Hepatocyte (in vitro differentiated cells): ENCODE results near the gene CDH4. TPM values are rescaled to one million over a fixed set of nuclear protein-coding genes. Genes with fewer than 3 reads are reported as not detected.

Source experiments
- DNase-seq: peaks from one replicate; pipeline ENCODE4 v3.0.0-alpha.2; 2016; ENCODE audit warnings: low spot score
- H2AFZ ChIP-seq: fragments of 200-600 bp; sonication (generic); 2 replicates; pipeline ENCODE4 v1.6.0; 2016; ENCODE audit warnings: antibody characterized with exemption, mild to moderate bottlenecking
- H3K27ac ChIP-seq: fragments of 200-600 bp; sonication (generic); 2 replicates; pipeline ENCODE4 v1.5.1; 2016; ENCODE audit warnings: mild to moderate bottlenecking
- H3K27me3 ChIP-seq: fragments of 200-600 bp; sonication (generic); 2 replicates; pipeline ENCODE4 v1.6.1; 2016
- H3K36me3 ChIP-seq: fragments of 200-600 bp; sonication (generic); replicated peaks from 2 replicates; pipeline ENCODE4 v1.5.1; 2016; ENCODE audit warnings: low read depth; ENCODE audit not compliant: insufficient read depth
- H3K4me1 ChIP-seq: fragments of 200-600 bp; sonication (generic); 2 replicates; pipeline ENCODE4 v1.5.1; 2016; ENCODE audit warnings: mild to moderate bottlenecking, moderate library complexity; ENCODE audit not compliant: insufficient read depth
- H3K4me2 ChIP-seq: fragments of 200-600 bp; sonication (generic); 2 replicates; pipeline ENCODE4 v1.6.0; 2016
- H3K4me3 ChIP-seq: fragments of 200-600 bp; sonication (generic); 2 replicates; pipeline ENCODE4 v1.5.1; 2016; ENCODE audit warnings: mild to moderate bottlenecking
- H3K79me2 ChIP-seq: fragments of 200-600 bp; sonication (generic); 2 replicates; pipeline ENCODE4 v1.6.0; 2017; ENCODE audit warnings: mild to moderate bottlenecking
- H3K9me2 ChIP-seq: fragments of 200-600 bp; sonication (generic); replicated peaks from 2 replicates; pipeline ENCODE4 v1.6.0; 2017; ENCODE audit warnings: mild to moderate bottlenecking; ENCODE audit not compliant: insufficient read depth
- H3K9me3 ChIP-seq: fragments of 200-600 bp; sonication (generic); 2 replicates; pipeline ENCODE4 v1.5.1; 2016; ENCODE audit warnings: low read depth, mild to moderate bottlenecking
- H4K20me1 ChIP-seq: fragments of 200-600 bp; sonication (generic); 2 replicates; pipeline ENCODE4 v1.6.0; 2016; ENCODE audit warnings: mild to moderate bottlenecking; ENCODE audit not compliant: insufficient read depth, poor library complexity, severe bottlenecking
- CTCF ChIP-seq: fragments of 200-600 bp; sonication (generic); IDR thresholded peaks from 2 replicates; pipeline ENCODE4 v1.5.1; 2016; ENCODE audit warnings: antibody characterized with exemption, mild to moderate bottlenecking; ENCODE audit not compliant: poor library complexity
- EZH2 ChIP-seq: fragments of 200-600 bp; sonication (generic); IDR thresholded peaks from 2 replicates; pipeline ENCODE4 v1.6.1; 2016; ENCODE audit warnings: antibody characterized with exemption, mild to moderate bottlenecking, borderline replicate concordance
- EZH2phosphoT487 ChIP-seq: fragments of 200-600 bp; sonication (generic); IDR thresholded peaks from one replicate; pipeline ENCODE4 v1.6.1; 2018; ENCODE audit warnings: antibody characterized with exemption, mild to moderate bottlenecking, low read depth, moderate library complexity; ENCODE audit not compliant: unreplicated experiment, severe bottlenecking
- WGBS: methylation state at CpG from one replicate; pipeline ENCODE4 v1.1.6; 2016; ENCODE audit warnings: low lambda C conversion rate; ENCODE audit errors: missing lambda C conversion rate; 5-methylcytosine and 5-hydroxymethylcytosine counted together
- polyA plus RNA-seq: library from polyadenylated mRNA; unstranded; fragments of >200 nt; fragmentation: Nextera tagmentation; extraction: Ambion mirVana; gene quantifications from 2 replicates; pipeline ENCODE4 v1.2.1, GENCODE V29; 2016
- total RNA-seq: library from RNA; depleted of rRNA; stranded (reverse); fragments of >200 nt; gene quantifications from 2 replicates; pipeline ENCODE4 v1.2.3, GENCODE V29; 2014

Gene CDH4
- total and polyA plus RNA-seq, 2 experiments from 2014 or later = 0.53 to 0.73 TPM

- no peak for TF ChIP-seq CTCF
- no peak for TF ChIP-seq EZH2phosphoT487
- TF ChIP-seq EZH2 = no peak
- H3K4me1 ChIP-seq = no peaks in the 10 kb centered on the region
- H3K9me3 ChIP-seq = no peaks in the 10 kb centered on the region
- H3K4me3 ChIP-seq = no peak overlapping the region
- no peak overlapping the region for H3K27ac ChIP-seq
- DNase-seq = no peak
- H3K4me2 ChIP-seq = no peak overlapping the region
- H3K79me2 ChIP-seq = no peaks in the 10 kb centered on the region
- H3K36me3 ChIP-seq = no peaks in the 10 kb centered on the region
- H4K20me1 ChIP-seq = no peaks in the 10 kb centered on the region
- H3K27me3 ChIP-seq = peaks cover 7% of the 10 kb centered on the region
- no peaks in the 10 kb centered on the region for H3K9me2 ChIP-seq
- 91% methylated on average over 9 of the region's 9 CpGs for WGBS
- no peak overlapping the region for H2AFZ ChIP-seq
These were observed 63.3 kb downstream of the CDH4 start for GRCh38 chr20:61315319-61315718.

- H3K9me3 ChIP-seq = no peaks in the 10 kb centered on the region
- H3K4me3 ChIP-seq = no peak overlapping the region
- no peak overlapping the region for H3K4me2 ChIP-seq
- no peaks in the 10 kb centered on the region for H4K20me1 ChIP-seq
- H3K36me3 ChIP-seq = no peaks in the 10 kb centered on the region
- no peaks in the 10 kb centered on the region for H3K79me2 ChIP-seq
- DNase-seq = no peak
- H3K4me1 ChIP-seq = no peaks in the 10 kb centered on the region
- no peak overlapping the region for H2AFZ ChIP-seq
- WGBS = 73% methylated on average over 10 of the region's 10 CpGs
- no peak overlapping the region for H3K27ac ChIP-seq
- TF ChIP-seq EZH2 (no peak), EZH2phosphoT487 (no peak), CTCF (no peak)
- peaks cover 7% of the 10 kb centered on the region for H3K27me3 ChIP-seq
- no peaks in the 10 kb centered on the region for H3K9me2 ChIP-seq
These were observed 64.3 kb downstream of the CDH4 start for GRCh38 chr20:61316346-61316745.

GRCh38 chr20:61317966-61318530, 66.0 kb downstream of the CDH4 start:
- H3K9me3 ChIP-seq = no peaks in the 10 kb centered on the region
- no peaks in the 10 kb centered on the region for H3K79me2 ChIP-seq
- DNase-seq = no peak
- TF ChIP-seq CTCF (no peak), EZH2 (no peak), EZH2phosphoT487 (no peak)
- no peak overlapping the region for H3K4me3 ChIP-seq
- H3K4me2 ChIP-seq = no peak overlapping the region
- no peaks in the 10 kb centered on the region for H3K4me1 ChIP-seq
- peaks cover 7% of the 10 kb centered on the region for H3K27me3 ChIP-seq
- no peaks in the 10 kb centered on the region for H3K9me2 ChIP-seq
- H3K36me3 ChIP-seq = no peaks in the 10 kb centered on the region
- H2AFZ ChIP-seq = no peak overlapping the region
- 79% methylated on average over 12 of the region's 12 CpGs for WGBS
- H3K27ac ChIP-seq = no peak overlapping the region
- H4K20me1 ChIP-seq = no peaks in the 10 kb centered on the region
